ENCODE results near the gene MAST4. TPM values are rescaled to one million over a fixed set of nuclear protein-coding genes. Genes with fewer than 3 reads are reported as not detected.

Gene MAST4
- total RNA-seq, 1 donor from 2014 or later: 52.6 TPM

- DNase-seq: no peak
- peak overlapping the region; percentile 58 for H3K4me3 ChIP-seq
- H3K27me3 ChIP-seq: no peaks in the 10 kb centered on the region
- peak overlapping the region; percentile 88 for H3K27ac ChIP-seq
- no peaks in the 10 kb centered on the region for H3K36me3 ChIP-seq
- H3K9me3 ChIP-seq: no peaks in the 10 kb centered on the region
- TF ChIP-seq CTCF (IDR thresholded peaks at IDR 0.05): no peak
- no peak for ATAC-seq
- intact Hi-C loops (cut with DNase I): no loop called here
- peaks cover 30% of the 10 kb centered on the region for H3K4me1 ChIP-seq
Observed at GRCh38 chr5:67003685-67003934, 407.4 kb downstream of the MAST4 start.

GRCh38 chr5:67003935-67004729, 407.9 kb downstream of the MAST4 start:
- H3K36me3 ChIP-seq: no peaks in the 10 kb centered on the region
- no peaks in the 10 kb centered on the region for H3K27me3 ChIP-seq
- peak overlapping the region; percentile 88 for H3K27ac ChIP-seq
- peaks cover 30% of the 10 kb centered on the region for H3K4me1 ChIP-seq
- peak; percentile 88 for DNase-seq
- TF ChIP-seq CTCF (IDR thresholded peaks at IDR 0.05): no peak
- intact Hi-C loops (cut with DNase I): no loop called here
- peak overlapping the region; percentile 58 for H3K4me3 ChIP-seq
- peak; percentile 92 for ATAC-seq
- H3K9me3 ChIP-seq: no peaks in the 10 kb centered on the region

- Histone ChIP-seq H3K36me3 (no peaks in the 10 kb centered on the region), H3K4me1 (peaks cover 30% of the 10 kb centered on the region), H3K27ac (peak overlapping the region; percentile 88), H3K9me3 (no peaks in the 10 kb centered on the region), H3K27me3 (no peaks in the 10 kb centered on the region), H3K4me3 (peak overlapping the region; percentile 58)
- ATAC-seq (no peak), DNase-seq (no peak)
- intact Hi-C loops (cut with DNase I): no loop called here
- no peak for TF ChIP-seq CTCF (IDR thresholded peaks at IDR 0.05)
Observed at GRCh38 chr5:67004730-67005350, 408.6 kb downstream of the MAST4 start.

GRCh38 chr5:67005737-67006499, 409.7 kb downstream of the MAST4 start:
- no peaks in the 10 kb centered on the region for H3K27me3 ChIP-seq
- no peak for ATAC-seq
- intact Hi-C loops (cut with DNase I): no loop called here
- no peak for TF ChIP-seq CTCF (IDR thresholded peaks at IDR 0.05)
- no peak for DNase-seq
- no peaks in the 10 kb centered on the region for H3K9me3 ChIP-seq
- peak overlapping the region; percentile 88 for H3K27ac ChIP-seq
- H3K4me1 ChIP-seq: peaks cover 35% of the 10 kb centered on the region
- H3K36me3 ChIP-seq: no peaks in the 10 kb centered on the region
- H3K4me3 ChIP-seq: peak overlapping the region; percentile 58

GRCh38 chr5:67006500-67006848, 410.3 kb downstream of the MAST4 start:
- ATAC-seq (no peak), DNase-seq (no peak)
- Histone ChIP-seq H3K4me1 (peaks cover 41% of the 10 kb centered on the region), H3K36me3 (no peaks in the 10 kb centered on the region), H3K27ac (no peak overlapping the region), H3K9me3 (no peaks in the 10 kb centered on the region), H3K27me3 (no peaks in the 10 kb centered on the region), H3K4me3 (peak overlapping the region; percentile 58)
- TF ChIP-seq CTCF (IDR thresholded peaks at IDR 0.05): no peak
- intact Hi-C loops (cut with DNase I): no loop called here
